22Rv1 (cell line): Measurements from ENCODE around the gene CECR2.
"Not testable (repeated sequence)": the region's sequence is repeated elsewhere in the genome, so short reads cannot be mapped to it uniquely, and the experiment has no call there.

Experiments used
- H3K27ac ChIP-seq: fragments of 450-650 bp; 2 replicates; pipeline ENCODE4 v1.5.1; 2017
- CTCF ChIP-seq: fragments of 450-650 bp; IDR thresholded peaks from 2 replicates; pipeline ENCODE4 v1.5.1; 2017; ENCODE audit warnings: mild to moderate bottlenecking
- ZFX ChIP-seq: fragments of 450-650 bp; IDR thresholded peaks from 2 replicates; pipeline ENCODE4 v1.6.1; 2017; ENCODE audit warnings: antibody characterized with exemption, borderline replicate concordance

Gene CECR2

DNA sequence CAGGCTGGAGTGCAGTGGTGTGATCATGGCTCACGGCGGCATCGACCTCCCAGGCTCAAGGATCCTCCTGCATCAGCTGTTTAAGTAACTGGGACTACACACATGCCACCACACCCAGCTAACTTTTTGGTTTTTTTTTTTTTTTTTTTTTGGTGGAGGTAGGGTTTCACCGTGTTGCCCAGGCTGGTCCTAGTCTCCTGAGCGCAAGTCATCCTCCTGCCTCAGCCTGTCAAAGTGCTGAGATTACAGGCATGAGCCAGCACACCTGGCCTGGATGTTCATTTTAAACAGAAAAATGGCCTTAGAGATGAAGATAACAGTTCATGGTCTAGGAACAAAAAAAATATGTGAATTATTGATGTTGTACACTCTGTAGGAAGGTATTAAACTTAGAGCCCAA is 180.4 kb downstream of the CECR2 start:
- no peak overlapping the region for H3K27ac ChIP-seq
- TF ChIP-seq CTCF, result no peak

DNA sequence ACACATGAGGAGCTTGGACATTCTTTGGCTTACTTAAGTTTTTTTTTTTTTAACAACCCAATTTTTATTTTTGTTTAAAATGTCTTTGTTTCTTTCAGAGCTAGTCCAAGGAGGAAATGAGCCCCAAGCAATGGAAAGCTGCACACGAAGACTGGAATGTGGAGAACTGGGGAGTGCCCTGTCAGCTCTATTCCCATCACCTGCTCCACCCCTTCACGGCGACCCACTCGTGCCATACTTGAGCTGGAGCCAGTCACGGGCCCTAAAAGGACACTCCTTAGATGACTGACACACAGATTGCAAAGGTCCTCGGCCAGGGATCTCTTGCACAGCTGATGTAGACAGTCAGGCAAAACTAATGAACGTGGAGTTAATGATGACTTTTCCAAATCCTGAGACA is 183.5 kb downstream of the CECR2 start:
- TF ChIP-seq ZFX, result no peak
- no peak for TF ChIP-seq CTCF
- H3K27ac ChIP-seq, result no peak overlapping the region

DNA sequence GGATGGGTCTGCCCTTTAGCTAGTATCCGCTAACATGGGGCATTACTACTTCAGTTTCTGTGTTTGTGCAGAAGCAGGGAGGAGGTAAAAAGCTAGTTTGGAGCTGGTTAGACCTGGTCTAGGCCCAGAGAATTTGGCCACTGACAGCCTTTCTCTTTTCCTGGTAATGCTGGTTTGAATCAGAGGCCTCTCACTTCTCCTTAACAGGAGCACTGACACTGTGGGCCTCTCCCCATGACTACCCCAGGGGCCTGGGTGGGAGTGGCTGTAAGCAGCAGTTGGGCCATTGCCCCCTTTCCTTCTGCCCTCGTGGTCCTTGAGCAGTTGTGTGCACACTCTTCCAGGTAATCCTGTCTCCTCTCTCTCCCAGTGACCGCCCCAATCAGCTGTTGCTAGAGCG is 185.6 kb downstream of the CECR2 start:
- TF ChIP-seq ZFX, result no peak
- no peak for TF ChIP-seq CTCF

DNA sequence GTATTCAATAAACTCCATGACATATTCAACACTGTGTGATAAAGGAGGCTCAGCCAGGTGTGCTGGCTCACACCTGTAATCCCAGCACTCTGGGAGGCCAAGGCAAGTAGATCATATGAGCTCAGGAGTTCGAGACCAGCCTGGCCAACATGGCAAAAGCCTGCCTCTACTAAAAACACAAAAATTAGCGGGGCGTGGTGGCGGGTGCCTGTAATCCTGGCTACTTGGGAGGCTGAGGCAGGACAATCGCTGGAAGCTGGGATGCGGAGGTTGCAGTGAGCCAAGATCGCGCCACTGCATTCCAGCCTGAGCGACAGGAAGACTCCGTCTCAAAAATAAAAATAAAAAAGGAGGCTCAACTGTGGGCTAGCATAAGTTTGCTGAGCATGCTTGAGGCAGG is 189.9 kb downstream of the CECR2 start:
- H3K27ac ChIP-seq, result no peak overlapping the region
- TF ChIP-seq ZFX (no peak), CTCF (no peak)

More for the DNA sequence above, 185.6 kb downstream of the CECR2 start:
- no peak overlapping the region for H3K27ac ChIP-seq

- TF ChIP-seq ZFX, result no peak
- no peak for TF ChIP-seq CTCF
- no peak within 1 kb of the TSS for H3K27ac ChIP-seq
These were observed 193.9 kb downstream of the CECR2 start, which contains the start of gene SLC25A18 for GRCh38 chr22:17562906-17563870. TSS of gene SLC25A18 (plus strand) at chr22:17563498. CDS start at chr22:17579945, 16,447 bp downstream.

GRCh38 chr22:17563936-17564391 is 194.7 kb downstream of the CECR2 start:
- H3K27ac ChIP-seq, result no peak overlapping the region
- TF ChIP-seq ZFX (no peak), CTCF (no peak)

GRCh38 chr22:17566016-17566687 is 196.9 kb downstream of the CECR2 start:
- H3K27ac ChIP-seq, result not testable (repeated sequence)
